NCI-H2196 (cell line): Measurements from ENCODE around the gene COL6A2.
A peak's percentile ranks its signal among the peaks of the same experiment; 100 is the strongest.

Experiments
- DNase-seq: peaks from one replicate; lab custom pipeline; 2025; ENCODE audit not compliant: unreplicated experiment; lab: John Stamatoyannopoulos, UW

The COL6A2 gene

DNA sequence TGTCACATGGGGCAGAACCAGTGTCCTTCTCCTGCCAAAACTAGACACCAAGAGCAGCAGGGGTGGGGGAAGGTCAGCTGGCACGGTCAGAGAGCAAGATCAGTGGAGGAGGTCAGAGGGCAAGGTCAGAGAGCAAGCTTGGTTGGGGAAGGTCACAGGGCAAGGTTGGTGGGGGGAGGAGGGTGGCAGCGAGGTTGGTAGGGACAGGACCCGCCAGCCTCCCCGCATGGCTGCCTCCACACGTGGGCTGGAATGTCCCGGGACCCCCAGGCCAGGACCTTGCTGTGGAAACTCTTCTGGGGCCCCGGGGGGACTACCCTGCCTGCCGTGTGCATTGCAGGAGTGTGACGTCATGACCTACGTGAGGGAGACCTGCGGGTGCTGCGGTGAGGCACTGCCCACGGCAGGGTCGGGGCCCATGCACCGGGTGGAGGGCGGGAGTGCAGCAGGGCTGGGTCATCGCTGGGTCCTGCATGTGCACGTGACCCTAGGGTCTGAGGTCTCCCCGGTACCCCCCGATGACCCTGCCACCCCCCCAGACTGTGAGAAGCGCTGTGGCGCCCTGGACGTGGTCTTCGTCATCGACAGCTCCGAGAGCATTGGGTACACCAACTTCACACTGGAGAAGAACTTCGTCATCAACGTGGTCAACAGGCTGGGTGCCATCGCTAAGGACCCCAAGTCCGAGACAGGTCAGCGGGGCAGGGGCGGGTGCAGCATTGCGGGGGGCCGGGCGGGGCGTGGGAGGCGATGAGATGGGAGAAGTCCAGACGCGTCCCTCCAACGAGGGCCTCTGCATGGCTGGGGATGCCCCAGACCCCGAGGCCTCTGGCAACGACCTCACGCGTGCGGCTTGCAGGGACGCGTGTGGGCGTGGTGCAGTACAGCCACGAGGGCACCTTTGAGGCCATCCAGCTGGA, 27.3 kb downstream of the COL6A2 start:
- no peak for DNase-seq

DNA sequence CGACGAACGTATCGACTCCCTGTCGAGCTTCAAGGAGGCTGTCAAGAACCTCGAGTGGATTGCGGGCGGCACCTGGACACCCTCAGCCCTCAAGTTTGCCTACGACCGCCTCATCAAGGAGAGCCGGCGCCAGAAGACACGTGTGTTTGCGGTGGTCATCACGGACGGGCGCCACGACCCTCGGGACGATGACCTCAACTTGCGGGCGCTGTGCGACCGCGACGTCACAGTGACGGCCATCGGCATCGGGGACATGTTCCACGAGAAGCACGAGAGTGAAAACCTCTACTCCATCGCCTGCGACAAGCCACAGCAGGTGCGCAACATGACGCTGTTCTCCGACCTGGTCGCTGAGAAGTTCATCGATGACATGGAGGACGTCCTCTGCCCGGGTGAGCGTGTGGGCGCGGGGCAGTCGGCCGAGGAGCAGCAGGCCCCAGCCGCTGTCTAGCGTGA, 28.0 kb downstream of the COL6A2 start:
- DNase-seq: no peak

DNA sequence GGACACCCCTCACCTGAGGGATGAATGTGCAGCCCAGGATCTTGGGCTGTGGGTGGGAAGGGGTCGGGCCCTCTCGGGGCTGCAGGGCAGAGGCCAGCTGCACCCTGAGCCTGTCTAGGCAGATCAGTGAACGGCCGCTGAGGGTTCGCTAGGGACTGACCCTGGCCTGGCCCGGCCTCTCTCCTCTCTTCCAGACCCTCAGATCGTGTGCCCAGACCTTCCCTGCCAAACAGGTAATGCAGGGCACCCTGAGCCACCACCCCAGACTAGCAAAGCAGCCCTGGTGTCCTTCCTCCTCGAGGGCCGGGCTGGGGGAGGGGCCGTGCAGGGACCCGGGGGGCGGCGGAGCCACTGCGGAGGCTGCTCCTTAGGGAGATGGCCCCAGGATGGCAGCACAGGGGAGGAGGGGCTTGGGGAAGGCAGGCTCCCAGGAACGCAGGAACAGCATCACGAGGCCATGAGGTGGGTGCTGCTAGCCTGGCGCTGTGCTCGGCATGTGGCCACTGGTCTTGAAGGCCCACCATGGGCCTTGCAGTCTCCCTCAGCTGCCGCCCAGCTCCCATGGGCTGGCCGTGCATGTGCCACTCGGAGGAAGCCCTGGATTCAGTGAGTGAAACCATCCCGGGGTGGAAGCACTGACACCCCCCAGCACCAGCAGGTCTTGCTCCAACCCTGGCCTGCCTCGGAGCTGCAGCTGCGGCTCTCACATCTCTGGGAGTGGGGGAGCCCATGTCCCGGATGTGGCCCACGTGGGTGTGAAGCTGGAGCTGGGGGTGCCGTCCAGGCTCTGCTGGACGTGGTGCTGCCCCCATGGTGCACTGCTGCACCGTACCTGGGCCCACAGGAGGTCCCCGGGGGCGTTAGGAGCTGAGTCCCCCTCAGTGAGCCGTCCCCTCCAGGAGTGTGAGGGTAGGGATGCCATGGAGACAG, 28.7 kb downstream of the COL6A2 start:
- no peak for DNase-seq

DNA sequence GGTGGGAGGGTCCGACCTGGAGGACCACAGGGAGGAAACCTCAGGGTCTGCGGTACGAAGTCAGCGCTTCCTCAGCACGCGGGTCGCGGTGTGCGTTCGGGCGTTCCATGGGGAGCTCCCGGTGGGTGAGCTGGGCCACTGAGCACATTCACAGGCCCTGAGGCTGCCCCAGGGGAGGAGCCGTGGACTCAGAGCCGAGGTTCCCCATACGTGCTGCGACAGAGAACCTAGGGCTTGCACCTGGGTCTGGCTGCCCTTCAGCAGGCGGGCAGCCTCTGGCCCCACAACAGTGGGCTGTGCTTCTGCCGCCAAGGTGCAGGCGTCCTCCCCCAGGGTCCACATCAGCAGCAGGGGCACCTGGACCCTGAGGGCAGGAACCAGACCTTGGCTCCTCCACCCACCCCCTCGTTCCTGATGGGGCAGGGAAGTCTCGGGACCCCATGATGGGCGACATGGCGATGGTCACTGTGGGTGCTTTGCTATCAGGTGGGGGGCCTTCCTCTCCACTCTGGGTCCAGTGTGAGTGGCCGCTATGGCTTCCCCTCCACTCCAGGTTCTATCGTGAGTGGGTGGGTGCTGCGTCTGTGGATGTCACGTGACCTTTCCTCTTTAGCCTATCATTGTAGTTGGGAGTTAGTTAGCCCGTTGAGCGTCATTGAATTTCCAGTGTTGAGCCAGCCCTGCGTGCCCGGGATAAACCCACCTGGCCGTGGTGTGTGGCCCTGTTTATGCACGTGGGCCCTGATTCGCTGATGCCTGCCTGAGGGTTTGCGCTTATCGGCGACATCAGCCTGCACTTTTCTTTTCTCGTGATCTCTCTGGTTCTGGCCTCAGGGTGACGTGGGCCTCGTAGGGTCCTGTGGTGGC, 29.6 kb downstream of the COL6A2 start:
- DNase-seq: no peak

DNA sequence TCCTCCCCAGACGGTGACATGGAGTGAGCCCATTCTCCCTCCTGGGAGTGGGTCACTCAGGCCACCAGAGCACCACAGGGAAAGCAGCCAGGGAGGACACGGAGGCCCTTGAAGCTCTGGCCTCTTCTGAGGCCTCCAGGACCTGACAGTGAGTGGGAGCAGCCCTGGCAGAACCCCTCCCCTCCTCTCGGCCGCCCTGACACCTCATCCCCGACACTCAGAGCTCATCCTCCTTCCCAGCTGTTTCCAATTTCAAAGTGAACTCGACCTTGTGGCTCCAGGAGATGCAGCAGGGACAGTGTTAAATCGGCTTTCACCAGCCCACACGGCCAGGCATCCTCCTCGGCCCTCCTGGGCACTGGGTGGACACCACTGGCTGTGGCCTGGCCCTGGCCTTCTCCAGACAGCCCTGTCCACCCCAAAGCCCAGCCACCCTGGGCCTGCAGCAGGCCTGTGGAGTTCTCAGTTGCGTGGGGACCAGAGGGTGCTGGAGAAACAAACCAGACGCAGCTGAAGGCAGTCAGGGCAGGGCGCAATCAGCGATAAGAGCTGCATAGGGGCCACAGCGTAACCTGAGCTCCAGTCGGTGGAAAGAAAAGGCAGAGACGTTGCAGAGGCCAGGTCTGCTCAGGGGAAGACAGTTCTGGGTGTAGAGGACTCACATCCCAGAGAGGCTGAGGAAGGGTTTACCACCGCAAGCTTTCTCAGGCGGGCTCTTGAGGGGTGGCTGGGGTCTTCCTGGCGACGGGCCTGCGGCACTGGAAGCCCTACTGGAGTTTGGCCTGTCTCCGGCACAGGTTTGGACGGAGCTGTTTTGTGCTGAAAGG, 30.4 kb downstream of the COL6A2 start:
- no peak for DNase-seq

DNA sequence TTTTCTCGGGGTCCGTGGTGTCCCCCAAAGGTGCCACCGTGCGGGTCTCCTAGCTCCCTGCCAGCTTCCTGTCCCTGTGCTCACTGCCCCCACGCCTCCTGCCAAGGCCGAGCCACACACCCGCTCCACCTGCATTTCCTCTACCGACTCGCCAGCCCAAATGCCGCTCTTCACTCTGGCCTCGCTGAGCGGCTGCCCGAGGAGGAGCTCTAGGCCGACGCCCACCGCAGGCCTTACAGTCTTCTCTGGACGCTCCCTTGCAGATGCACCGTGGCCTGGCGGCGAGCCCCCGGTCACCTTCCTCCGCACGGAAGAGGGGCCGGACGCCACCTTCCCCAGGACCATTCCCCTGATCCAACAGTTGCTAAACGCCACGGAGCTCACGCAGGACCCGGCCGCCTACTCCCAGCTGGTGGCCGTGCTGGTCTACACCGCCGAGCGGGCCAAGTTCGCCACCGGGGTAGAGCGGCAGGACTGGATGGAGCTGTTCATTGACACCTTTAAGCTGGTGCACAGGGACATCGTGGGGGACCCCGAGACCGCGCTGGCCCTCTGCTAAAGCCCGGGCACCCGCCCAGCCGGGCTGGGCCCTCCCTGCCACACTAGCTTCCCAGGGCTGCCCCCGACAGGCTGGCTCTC, 31.1 kb downstream of the COL6A2 start:
- DNase-seq: no peak

DNA sequence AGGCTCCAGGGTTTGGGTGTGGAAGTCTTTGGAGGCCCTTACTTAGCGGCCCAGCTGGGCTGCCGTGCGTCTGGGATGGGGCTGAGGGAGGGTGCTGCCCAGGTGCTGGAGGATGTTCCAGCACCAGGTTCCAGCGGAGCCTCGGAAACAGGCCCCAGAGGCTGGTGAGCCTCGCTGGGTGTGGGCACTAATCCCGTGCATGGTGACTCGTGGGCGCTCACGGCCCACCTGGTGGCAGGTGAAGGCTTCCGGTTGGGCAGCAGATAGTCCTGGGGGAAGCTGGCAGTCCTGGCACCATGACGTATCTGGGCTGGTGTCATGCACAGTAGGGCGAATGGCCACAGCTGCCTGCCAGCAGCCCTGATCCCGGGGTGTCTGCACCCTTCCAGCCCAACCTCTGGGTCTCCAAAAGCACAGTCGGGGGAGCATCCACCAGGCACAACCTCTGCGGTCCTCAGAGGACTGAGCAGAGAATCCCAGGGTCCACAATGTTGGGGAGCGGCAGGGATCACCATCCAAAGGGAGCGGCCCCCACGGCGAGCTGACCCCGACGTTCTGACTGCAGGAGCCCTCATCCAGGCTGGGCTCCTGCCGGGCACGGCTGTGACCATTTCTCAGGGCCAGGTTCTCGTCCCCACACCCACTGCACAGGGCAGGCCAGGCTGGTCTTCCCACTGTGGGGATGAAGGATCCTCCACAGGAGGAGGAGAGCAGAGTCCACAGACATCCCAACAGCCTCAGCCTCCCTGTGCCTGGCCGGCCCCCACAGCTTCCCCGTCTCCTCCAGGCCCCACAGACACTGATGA, 32.1 kb downstream of the COL6A2 start:
- DNase-seq: no peak

DNA sequence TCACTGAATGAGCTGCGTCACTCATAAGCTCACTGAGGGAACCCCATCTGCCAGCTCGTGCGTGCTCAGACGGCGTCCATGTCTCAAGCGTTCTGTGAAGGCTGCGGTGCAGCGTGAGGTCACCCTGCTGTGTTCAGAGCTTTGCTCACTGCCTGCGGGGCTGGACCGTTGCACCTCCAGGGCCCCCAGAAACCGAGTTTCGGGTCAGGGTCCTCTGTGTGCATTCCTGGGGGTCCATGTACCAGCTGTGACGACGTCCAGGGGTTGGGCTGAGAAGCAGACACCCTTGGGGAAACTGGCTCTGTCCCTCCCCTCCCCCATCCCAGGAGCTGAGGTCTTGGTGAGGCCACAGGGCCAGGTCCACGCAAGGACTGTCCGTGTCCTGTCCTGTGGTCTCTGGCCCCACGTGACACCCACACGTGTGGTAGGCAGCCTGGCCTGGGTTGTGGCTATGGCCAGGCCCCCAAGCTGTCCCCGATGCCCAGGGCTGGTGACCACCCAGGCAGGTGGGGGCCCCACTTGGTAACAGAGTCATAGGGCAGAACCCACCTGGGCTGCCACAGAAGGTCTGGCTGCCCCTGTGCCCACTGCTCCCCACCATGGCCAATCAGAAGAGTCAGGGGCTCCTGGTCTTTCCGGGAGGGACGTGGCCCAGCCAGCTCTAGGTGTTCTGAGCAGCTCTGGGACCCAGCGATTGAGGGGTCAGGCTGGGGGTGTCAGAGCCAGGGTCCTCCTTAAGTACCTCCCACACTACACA, 33.1 kb downstream of the COL6A2 start:
- no peak for DNase-seq

DNA sequence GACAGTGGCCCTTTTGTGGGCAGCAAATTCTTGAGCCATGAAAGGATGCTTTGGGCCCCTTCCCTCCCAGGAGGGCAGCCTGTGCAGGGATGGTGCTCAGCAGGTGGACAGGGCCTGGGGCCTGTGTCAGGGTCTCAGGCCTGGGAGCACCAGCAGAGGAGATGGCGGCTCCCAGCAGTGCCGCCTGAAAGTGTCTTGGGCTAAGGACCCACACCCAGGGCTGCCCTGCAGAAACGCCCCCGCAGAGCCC, 33.6 kb downstream of the COL6A2 start:
- no peak for DNase-seq

DNA sequence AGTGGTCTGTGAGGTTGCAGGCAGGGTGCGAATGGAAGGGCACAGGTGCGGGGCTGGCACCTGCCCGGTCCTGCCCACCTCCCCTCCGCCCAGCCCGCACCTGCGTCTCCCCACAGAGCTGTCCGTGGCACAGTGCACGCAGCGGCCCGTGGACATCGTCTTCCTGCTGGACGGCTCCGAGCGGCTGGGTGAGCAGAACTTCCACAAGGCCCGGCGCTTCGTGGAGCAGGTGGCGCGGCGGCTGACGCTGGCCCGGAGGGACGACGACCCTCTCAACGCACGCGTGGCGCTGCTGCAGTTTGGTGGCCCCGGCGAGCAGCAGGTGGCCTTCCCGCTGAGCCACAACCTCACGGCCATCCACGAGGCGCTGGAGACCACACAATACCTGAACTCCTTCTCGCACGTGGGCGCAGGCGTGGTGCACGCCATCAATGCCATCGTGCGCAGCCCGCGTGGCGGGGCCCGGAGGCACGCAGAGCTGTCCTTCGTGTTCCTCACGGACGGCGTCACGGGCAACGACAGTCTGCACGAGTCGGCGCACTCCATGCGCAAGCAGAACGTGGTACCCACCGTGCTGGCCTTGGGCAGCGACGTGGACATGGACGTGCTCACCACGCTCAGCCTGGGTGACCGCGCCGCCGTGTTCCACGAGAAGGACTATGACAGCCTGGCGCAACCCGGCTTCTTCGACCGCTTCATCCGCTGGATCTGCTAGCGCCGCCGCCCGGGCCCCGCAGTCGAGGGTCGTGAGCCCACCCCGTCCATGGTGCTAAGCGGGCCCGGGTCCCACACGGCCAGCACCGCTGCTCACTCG, 34.1 kb downstream of the COL6A2 start:
- no peak for DNase-seq

DNA sequence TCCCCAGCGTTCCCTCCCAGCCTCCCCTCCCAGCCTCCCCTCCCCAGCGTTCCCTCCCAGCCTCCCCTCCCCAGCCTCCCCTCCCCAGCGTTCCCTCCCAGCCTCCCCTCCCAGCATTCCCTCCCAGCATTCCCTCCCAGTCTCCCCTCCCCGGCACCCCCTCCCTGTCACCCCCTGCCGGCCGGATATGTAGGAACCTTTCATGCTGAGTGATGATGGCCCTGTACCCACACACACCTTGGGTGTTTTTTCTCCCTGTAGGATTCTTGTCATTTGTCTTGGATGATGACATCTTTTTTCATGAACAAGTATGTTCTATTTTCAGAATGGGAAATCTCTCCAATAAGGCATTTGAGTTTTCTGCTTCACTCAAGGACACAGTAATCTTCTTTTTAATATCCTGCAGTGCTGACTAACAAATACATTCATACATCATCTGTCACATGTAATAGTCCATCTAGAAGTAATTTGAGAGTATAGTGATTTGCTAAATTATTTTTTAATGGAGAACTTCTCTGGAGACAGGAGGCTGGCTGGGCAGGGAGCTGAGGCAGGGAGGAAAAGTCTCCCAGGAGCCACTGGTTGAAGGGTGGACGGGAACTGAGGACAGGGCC, 38.0 kb downstream of the COL6A2 start:
- DNase-seq: no peak

DNA sequence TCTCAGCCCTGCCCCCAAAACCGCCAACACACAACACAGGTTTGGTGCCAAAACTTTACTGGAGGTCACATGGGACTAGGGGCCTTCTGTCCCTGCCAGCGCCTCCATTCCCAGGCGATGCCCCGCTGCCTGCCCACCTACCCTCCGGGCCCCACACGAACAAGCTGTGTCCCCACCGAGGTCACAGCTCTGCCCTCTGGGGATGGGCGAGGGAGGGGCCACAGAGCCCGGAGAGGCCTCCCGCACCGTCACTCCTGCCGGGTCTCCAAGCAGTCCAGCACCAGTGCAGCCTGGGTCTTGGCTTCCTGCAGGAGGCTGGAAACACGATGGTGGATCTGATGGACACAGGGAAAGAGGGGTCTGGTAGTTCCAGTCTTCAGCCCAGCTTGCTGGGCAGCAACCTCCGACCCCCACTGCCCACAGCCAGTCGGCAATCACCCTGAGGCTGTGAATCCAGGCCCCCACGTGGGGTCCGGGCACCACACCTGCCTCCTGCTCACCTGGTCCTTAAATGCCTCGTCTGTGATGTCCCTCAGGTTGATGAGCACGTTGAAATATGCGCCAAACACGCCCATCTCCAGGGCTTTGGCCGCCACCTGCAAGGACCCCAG, 38.9 kb downstream of the COL6A2 start:
- DNase-seq: no peak

DNA sequence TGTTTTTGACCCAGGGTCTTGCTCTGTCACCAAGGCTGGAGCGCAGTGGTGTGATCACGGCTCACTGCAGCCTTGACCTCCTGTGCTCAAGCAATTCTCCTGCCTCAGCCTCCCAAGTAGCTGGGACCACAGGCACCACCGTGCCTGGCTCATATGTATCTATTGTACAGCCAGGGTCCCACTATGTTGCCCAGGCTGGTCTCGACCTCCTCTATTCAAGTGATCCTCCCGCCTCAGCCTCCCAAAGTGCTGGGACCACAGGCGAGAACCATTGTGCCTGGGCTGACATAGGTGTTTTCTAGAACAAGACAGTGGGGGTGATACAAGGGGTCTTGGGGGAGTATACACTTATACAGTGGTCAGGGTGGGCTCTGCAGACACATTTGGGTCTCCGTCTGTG, 40.0 kb downstream of the COL6A2 start:
- no peak for DNase-seq

DNA sequence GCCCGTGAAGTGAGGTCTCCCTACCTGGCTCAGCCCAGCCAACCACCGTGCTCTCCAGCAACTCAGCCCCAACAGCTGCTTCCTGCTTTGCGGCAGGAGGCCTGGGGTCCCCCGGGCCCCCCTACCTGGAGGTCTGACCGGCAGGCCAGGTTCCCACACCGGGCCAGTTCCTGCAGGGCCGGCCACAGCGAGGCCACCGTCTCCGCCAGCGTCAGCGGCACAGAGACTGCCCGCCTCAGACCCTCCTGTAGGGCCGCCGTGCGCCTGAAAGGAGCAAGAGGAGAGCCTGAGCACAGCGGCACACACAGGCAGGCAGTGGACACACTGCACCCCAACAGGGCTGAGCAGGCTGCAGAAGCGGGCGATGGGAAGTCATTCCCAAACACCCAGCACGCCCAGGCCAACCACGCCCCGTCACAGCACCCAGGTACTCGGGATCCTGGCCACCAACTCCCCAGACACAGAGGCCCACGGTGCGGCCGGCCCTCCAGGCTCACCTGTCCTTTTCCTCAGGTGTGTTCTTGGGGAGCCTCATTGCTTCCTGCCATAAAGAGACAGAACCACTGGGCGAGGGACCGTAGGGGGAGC, 40.6 kb downstream of the COL6A2 start:
- no peak for DNase-seq

DNA sequence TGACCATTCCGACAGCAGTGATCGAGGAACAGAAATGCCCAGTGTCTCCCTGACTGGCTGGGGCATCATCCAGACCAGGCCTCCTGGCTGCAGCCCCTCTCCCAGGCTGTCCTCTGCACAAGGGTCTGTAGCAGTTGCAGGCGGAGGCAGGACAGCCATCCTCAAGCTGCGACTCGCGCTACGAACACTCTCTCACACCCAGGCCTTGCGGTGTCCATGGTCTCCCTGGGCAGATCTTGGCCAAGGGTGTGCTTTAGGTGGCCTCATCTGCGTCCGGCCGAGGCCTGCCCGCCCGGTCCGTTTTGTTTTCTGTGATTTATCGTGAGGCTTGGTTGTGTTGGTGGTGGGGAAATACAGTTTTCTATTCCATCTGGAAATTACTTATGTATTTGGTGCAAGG, 41.8 kb downstream of the COL6A2 start:
- no peak for DNase-seq

DNA sequence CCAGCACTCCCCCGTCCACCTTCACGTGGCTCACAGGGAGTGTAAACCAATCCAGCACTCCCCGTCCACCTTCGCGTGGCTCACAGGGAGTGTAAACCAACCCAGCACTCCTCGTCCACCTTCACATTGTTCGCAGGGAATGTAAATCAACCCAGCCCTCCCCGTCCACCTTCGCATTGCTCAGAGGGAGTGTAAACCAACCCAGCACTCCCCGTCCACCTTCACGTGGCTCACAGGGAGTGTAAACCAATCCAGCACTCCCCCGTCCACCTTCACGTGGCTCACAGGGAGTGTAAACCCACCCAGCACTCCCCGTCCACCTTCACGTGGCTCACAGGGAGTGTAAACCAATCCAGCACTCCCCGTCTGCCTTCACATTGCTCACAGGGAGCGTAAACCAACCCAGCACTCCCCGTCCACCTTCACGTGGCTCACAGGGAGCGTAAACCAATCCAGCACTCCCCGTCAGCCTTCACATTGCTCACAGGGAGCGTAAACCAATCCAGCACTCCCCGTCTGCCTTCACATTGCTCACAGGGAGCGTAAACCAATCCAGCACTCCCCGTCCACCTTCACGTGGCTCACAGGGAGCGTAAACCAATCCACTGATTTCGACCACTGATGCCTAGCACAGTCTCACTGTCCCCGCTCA, 42.6 kb downstream of the COL6A2 start:
- peak; percentile 77 for DNase-seq
